ENCODE measurements around the gene BCLAF1.
"Not testable (repeated sequence)": the region's sequence is repeated elsewhere in the genome, so short reads cannot be mapped to it uniquely, and the experiment has no call there.

Gene BCLAF1

GRCh38 chr6:136236466-136237293 lies 53.0 kb downstream of the BCLAF1 start:
- DNase-seq, result no peak

- DNase-seq, result no peak
Observed at GRCh38 chr6:136235233-136235564, 54.4 kb downstream of the BCLAF1 start.

- DNase-seq, result no peak
Observed at GRCh38 chr6:136232701-136233100, 56.9 kb downstream of the BCLAF1 start.

- no peak for DNase-seq
Observed at GRCh38 chr6:136230219-136230853, 59.3 kb downstream of the BCLAF1 start.

- DNase-seq, result no peak
Observed at GRCh38 chr6:136228814-136229213, 60.8 kb downstream of the BCLAF1 start.

GRCh38 chr6:136226674-136227377 lies 62.8 kb downstream of the BCLAF1 start:
- no peak for DNase-seq

- DNase-seq, result peak; percentile 61
Observed at GRCh38 chr6:136226027-136226673, 63.5 kb downstream of the BCLAF1 start.

- no peak for DNase-seq
Observed at GRCh38 chr6:136225496-136225895, 64.2 kb downstream of the BCLAF1 start.

- not testable (repeated sequence) for DNase-seq
Observed at GRCh38 chr6:136224974-136225373, 64.7 kb downstream of the BCLAF1 start.

- no peak for DNase-seq
Observed at GRCh38 chr6:136216503-136217401, 72.9 kb downstream of the BCLAF1 start.

- no peak for DNase-seq
Observed at GRCh38 chr6:136213853-136214252, 75.8 kb downstream of the BCLAF1 start.

- no peak for DNase-seq
Observed at GRCh38 chr6:136213012-136213539, 76.6 kb downstream of the BCLAF1 start.

- no peak for DNase-seq
Observed at GRCh38 chr6:136212608-136213007, 77.0 kb downstream of the BCLAF1 start.

GRCh38 chr6:136210398-136211165 lies 79.1 kb downstream of the BCLAF1 start:
- peak; percentile 40 for DNase-seq

GRCh38 chr6:136209496-136209895 lies 80.2 kb downstream of the BCLAF1 start:
- no peak for DNase-seq

- no peak for DNase-seq
Observed at GRCh38 chr6:136208783-136209182, 80.9 kb downstream of the BCLAF1 start.
